Astrocyte (in vitro differentiated cells and primary cell): Measurements from ENCODE around the gene SDR42E2. TPM values are rescaled to one million over a fixed set of nuclear protein-coding genes. Genes with fewer than 3 reads are reported as not detected.

ENCODE experiments used
- DNase-seq: peaks from one replicate; pipeline ENCODE4 v3.0.0-alpha.2; 2010; ENCODE audit warnings: low read depth
- FAIRE-seq: peaks from 2 replicates; lab custom pipeline; 2011; peaks lifted over from hg19 to GRCh38; lab: Jason Lieb, UNC
- H2AFZ ChIP-seq: 2 replicates; pipeline ENCODE4 v1.6.0; 2012; ENCODE audit warnings: low read depth, low read length, inconsistent platforms
- H3K27ac ChIP-seq: 2 replicates; pipeline ENCODE4 v1.5.1; 2011; ENCODE audit warnings: low read depth, low read length, inconsistent platforms
- H3K27me3 ChIP-seq: 2 replicates; pipeline ENCODE4 v1.6.0; 2011; ENCODE audit warnings: low read length, inconsistent platforms; ENCODE audit not compliant: insufficient read depth
- H3K36me3 ChIP-seq: 2 replicates; pipeline ENCODE4 v1.5.1; 2011; ENCODE audit warnings: low read length, inconsistent platforms; ENCODE audit not compliant: insufficient read depth
- H3K4me1 ChIP-seq: 2 replicates; pipeline ENCODE4 v1.5.1; 2011; ENCODE audit warnings: low read length, inconsistent platforms; ENCODE audit not compliant: insufficient read depth
- H3K4me2 ChIP-seq: 2 replicates; pipeline ENCODE4 v1.6.0; 2012; ENCODE audit warnings: low read length, inconsistent platforms
- H3K4me3 ChIP-seq: 2 replicates; pipeline ENCODE4 v1.5.1; 2011; ENCODE audit warnings: low read depth, mild to moderate bottlenecking, low read length, inconsistent platforms; ENCODE audit not compliant: insufficient read depth
- H3K79me2 ChIP-seq: 2 replicates; pipeline ENCODE4 v1.6.0; 2012; ENCODE audit warnings: mild to moderate bottlenecking, low read length, inconsistent platforms; ENCODE audit not compliant: insufficient read depth
- H3K9ac ChIP-seq: 2 replicates; pipeline ENCODE4 v1.6.0; 2012; ENCODE audit warnings: mild to moderate bottlenecking, low read length, inconsistent platforms
- H3K9me3 ChIP-seq: 2 replicates; pipeline ENCODE4 v1.5.1; 2012; ENCODE audit warnings: low read depth, mild to moderate bottlenecking, low read length, inconsistent platforms; ENCODE audit not compliant: insufficient read depth
- H4K20me1 ChIP-seq: 2 replicates; pipeline ENCODE4 v1.6.0; 2012; ENCODE audit warnings: low read length, inconsistent platforms; ENCODE audit not compliant: insufficient read depth
- H3K27ac Mint-ChIP-seq: one replicate; pipeline ENCODE4 v1.8.0; 2021; ENCODE audit warnings: mild to moderate bottlenecking, mixed read lengths; ENCODE audit not compliant: unreplicated experiment
- H3K27me3 Mint-ChIP-seq: one replicate; pipeline ENCODE4 v1.8.0; 2021; ENCODE audit warnings: low read depth, mixed read lengths; ENCODE audit not compliant: unreplicated experiment
- H3K36me3 Mint-ChIP-seq: one replicate; pipeline ENCODE4 v1.8.0; 2021; ENCODE audit warnings: low read depth, mixed read lengths; ENCODE audit not compliant: unreplicated experiment
- H3K4me1 Mint-ChIP-seq: one replicate; pipeline ENCODE4 v1.8.0; 2021; ENCODE audit warnings: low read depth, mixed read lengths; ENCODE audit not compliant: unreplicated experiment
- H3K4me3 Mint-ChIP-seq: one replicate; pipeline ENCODE4 v1.8.0; 2021; ENCODE audit warnings: mild to moderate bottlenecking, moderate library complexity, mixed read lengths; ENCODE audit not compliant: unreplicated experiment
- H3K9me3 Mint-ChIP-seq: one replicate; pipeline ENCODE4 v1.8.0; 2021; ENCODE audit warnings: mild to moderate bottlenecking, mixed read lengths; ENCODE audit not compliant: unreplicated experiment
- EZH2 ChIP-seq: IDR thresholded peaks from 2 replicates; pipeline ENCODE4 v1.6.1; 2012; ENCODE audit warnings: mild to moderate bottlenecking, low read length, inconsistent platforms; ENCODE audit not compliant: insufficient read depth
- total RNA-seq: library from RNA; stranded (reverse); gene quantifications from 2 replicates; pipeline ENCODE4 v1.2.1, GENCODE V29; 2021
- TF ChIP-seq, protein P1 (sequence below): IDR thresholded peaks from 2 replicates; pipeline ENCODE4 v1.5.1; 2011; ENCODE audit warnings: low read depth, mild to moderate bottlenecking, inconsistent platforms, low read length, moderate library complexity; ENCODE audit not compliant: insufficient read depth

Gene SDR42E2
- total RNA-seq, 1 donor from 2014 or later, result not detected

DNA sequence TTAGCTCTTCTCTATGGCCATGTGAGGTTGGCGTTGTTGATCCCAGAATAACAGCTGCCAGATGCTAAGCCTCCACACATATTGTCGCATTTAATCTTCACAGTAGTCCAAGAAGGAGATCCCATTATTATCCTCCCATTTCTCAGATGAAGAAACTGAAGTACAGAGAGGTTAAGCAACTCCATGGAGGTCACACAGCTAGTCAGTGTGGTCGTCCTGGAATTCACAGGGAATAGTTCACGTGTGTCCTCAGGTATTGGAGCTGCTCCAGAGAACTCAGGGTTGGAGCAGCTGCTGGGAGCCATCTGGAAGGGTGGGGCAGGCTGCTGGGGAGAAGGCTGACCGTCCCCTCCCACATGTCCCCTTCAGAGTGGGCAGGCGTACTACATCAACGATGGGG, 19.5 kb downstream of the SDR42E2 start:
- no peak overlapping the region for H3K4me3 Mint-ChIP-seq

GRCh38 chr16:22183335-22183734, 21.0 kb downstream of the SDR42E2 start:
- Mint-ChIP-seq H3K27ac (no peak overlapping the region), H3K9me3 (no peaks in the 10 kb centered on the region), H3K36me3 (no peaks in the 10 kb centered on the region), H3K27me3 (peaks cover 36% of the 10 kb centered on the region), H3K4me3 (no peak overlapping the region), H3K4me1 (no peaks in the 10 kb centered on the region)
- no peak overlapping the region for H3K4me3 ChIP-seq
- H3K4me2 ChIP-seq, result no peak overlapping the region
- DNase-seq (no peak), FAIRE-seq (no peak)
- no peaks in the 10 kb centered on the region for H3K79me2 ChIP-seq
- H3K36me3 ChIP-seq, result no peaks in the 10 kb centered on the region
- no peaks in the 10 kb centered on the region for H4K20me1 ChIP-seq
- H3K9ac ChIP-seq, result no peak overlapping the region
- no peaks in the 10 kb centered on the region for H3K9me3 ChIP-seq
- peaks cover 2% of the 10 kb centered on the region for H3K27me3 ChIP-seq
- H3K4me1 ChIP-seq, result no peaks in the 10 kb centered on the region
- no peak overlapping the region for H3K27ac ChIP-seq
- TF ChIP-seq EZH2, result no peak
- H2AFZ ChIP-seq, result no peak overlapping the region

More for the DNA sequence above, 19.5 kb downstream of the SDR42E2 start:
- H3K27ac Mint-ChIP-seq, result no peak overlapping the region
- no peaks in the 10 kb centered on the region for H3K9me3 Mint-ChIP-seq
- peaks cover 2% of the 10 kb centered on the region for H3K27me3 ChIP-seq
- no peak overlapping the region for H3K27ac ChIP-seq
- no peaks in the 10 kb centered on the region for H3K4me1 Mint-ChIP-seq
- FAIRE-seq (no peak), DNase-seq (no peak)
- H3K27me3 Mint-ChIP-seq, result peaks cover 38% of the 10 kb centered on the region
- H3K36me3 Mint-ChIP-seq, result no peaks in the 10 kb centered on the region
- H3K36me3 ChIP-seq, result no peaks in the 10 kb centered on the region
- no peaks in the 10 kb centered on the region for H4K20me1 ChIP-seq
- H3K9ac ChIP-seq, result no peak overlapping the region
- TF ChIP-seq, protein P1, sequence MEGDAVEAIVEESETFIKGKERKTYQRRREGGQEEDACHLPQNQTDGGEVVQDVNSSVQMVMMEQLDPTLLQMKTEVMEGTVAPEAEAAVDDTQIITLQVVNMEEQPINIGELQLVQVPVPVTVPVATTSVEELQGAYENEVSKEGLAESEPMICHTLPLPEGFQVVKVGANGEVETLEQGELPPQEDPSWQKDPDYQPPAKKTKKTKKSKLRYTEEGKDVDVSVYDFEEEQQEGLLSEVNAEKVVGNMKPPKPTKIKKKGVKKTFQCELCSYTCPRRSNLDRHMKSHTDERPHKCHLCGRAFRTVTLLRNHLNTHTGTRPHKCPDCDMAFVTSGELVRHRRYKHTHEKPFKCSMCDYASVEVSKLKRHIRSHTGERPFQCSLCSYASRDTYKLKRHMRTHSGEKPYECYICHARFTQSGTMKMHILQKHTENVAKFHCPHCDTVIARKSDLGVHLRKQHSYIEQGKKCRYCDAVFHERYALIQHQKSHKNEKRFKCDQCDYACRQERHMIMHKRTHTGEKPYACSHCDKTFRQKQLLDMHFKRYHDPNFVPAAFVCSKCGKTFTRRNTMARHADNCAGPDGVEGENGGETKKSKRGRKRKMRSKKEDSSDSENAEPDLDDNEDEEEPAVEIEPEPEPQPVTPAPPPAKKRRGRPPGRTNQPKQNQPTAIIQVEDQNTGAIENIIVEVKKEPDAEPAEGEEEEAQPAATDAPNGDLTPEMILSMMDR, result no peak
- no peak for TF ChIP-seq EZH2
- H3K9me3 ChIP-seq, result no peaks in the 10 kb centered on the region
- no peaks in the 10 kb centered on the region for H3K4me1 ChIP-seq
- no peak overlapping the region for H3K4me3 ChIP-seq
- no peak overlapping the region for H3K4me2 ChIP-seq
- H2AFZ ChIP-seq, result no peak overlapping the region
- H3K79me2 ChIP-seq, result no peaks in the 10 kb centered on the region

GRCh38 chr16:22183901-22184614, 21.8 kb downstream of the SDR42E2 start:
- H3K36me3 Mint-ChIP-seq, result no peaks in the 10 kb centered on the region
- H3K4me1 ChIP-seq, result no peaks in the 10 kb centered on the region
- no peaks in the 10 kb centered on the region for H3K79me2 ChIP-seq
- H3K27ac ChIP-seq, result no peak overlapping the region
- no peak overlapping the region for H3K4me3 Mint-ChIP-seq
- no peaks in the 10 kb centered on the region for H3K9me3 ChIP-seq
- DNase-seq (no peak), FAIRE-seq (no peak)
- no peaks in the 10 kb centered on the region for H3K36me3 ChIP-seq
- no peak overlapping the region for H3K4me2 ChIP-seq
- H3K9me3 Mint-ChIP-seq, result no peaks in the 10 kb centered on the region
- H3K4me1 Mint-ChIP-seq, result no peaks in the 10 kb centered on the region
- no peak for TF ChIP-seq EZH2
- TF ChIP-seq, protein P1, result no peak
- H3K27me3 ChIP-seq, result no peaks in the 10 kb centered on the region
- H3K9ac ChIP-seq, result no peak overlapping the region
- no peak overlapping the region for H3K4me3 ChIP-seq
- H4K20me1 ChIP-seq, result no peaks in the 10 kb centered on the region
- no peak overlapping the region for H2AFZ ChIP-seq
- peaks cover 29% of the 10 kb centered on the region for H3K27me3 Mint-ChIP-seq
- H3K27ac Mint-ChIP-seq, result no peak overlapping the region
